Prostate gland (tissue), 2 donors: ENCODE data around the gene H6PD.

Source experiments
- POLR2A ChIP-seq: fragments of 450-650 bp; IDR thresholded peaks from one replicate; pipeline ENCODE4 v1.6.1; 2016; ENCODE audit warnings: antibody characterized with exemption, mild to moderate bottlenecking
- POLR2AphosphoS5 ChIP-seq: sonication (generic); formaldehyde crosslinking; IDR thresholded peaks from one replicate; pipeline ENCODE4 v1.6.1; 2017; ENCODE audit warnings: antibody characterized with exemption
- TF ChIP-seq, protein P1 (sequence below), 4 experiments: fragments of 200-600 bp in 2 of 4; fragments of 450-650 bp in 2 of 4; sonication (generic) in 2 of 4; IDR thresholded peaks; 1 replicate in 3 of 4; 2 replicates in 1 of 4; pipeline ENCODE4 v1.5.1; 2016 to 2019; ENCODE audit warnings: antibody characterized with exemption in 4 of 4, mild to moderate bottlenecking in 2 of 4, moderate library complexity in 2 of 4

DNA sequence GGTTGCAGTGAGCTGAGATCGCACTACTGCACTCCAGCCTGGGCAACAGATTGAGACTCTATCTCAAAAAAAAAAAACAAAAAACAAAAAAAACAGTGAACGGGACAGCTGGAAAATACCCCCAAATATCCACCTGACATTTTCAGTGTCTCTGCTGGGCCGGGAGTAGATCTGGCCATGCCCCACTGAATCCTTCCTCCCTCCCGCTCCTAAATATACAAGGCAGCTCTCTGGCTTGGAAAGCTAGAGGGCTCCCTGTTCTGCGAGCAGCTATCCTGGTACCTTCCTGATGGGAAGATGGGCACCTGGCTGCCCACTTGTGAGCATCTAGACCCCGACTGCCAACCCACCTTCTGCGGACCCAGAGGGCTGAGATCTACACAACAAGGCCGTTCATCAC is 79.5 kb downstream of the H6PD start:
- TF ChIP-seq POLR2A (no peak), POLR2AphosphoS5 (no peak)
- TF ChIP-seq, protein P1, sequence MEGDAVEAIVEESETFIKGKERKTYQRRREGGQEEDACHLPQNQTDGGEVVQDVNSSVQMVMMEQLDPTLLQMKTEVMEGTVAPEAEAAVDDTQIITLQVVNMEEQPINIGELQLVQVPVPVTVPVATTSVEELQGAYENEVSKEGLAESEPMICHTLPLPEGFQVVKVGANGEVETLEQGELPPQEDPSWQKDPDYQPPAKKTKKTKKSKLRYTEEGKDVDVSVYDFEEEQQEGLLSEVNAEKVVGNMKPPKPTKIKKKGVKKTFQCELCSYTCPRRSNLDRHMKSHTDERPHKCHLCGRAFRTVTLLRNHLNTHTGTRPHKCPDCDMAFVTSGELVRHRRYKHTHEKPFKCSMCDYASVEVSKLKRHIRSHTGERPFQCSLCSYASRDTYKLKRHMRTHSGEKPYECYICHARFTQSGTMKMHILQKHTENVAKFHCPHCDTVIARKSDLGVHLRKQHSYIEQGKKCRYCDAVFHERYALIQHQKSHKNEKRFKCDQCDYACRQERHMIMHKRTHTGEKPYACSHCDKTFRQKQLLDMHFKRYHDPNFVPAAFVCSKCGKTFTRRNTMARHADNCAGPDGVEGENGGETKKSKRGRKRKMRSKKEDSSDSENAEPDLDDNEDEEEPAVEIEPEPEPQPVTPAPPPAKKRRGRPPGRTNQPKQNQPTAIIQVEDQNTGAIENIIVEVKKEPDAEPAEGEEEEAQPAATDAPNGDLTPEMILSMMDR (IDR thresholded peaks at IDR 0.05): no peak
